Activated T-cell treated with anti-CD3 and anti-CD28 coated beads for 24 hours (primary cell): Measurements from ENCODE around the gene CARMIL3.
A peak's percentile ranks its signal among the peaks of the same experiment; 100 is the strongest.
"Not testable (repeated sequence)": the region's sequence is repeated elsewhere in the genome, so short reads cannot be mapped to it uniquely, and the experiment has no call there.

ENCODE experiments used
- DNase-seq: peaks from one replicate; pipeline ENCODE4 v3.0.0-alpha.2; 2020; ENCODE audit warnings: low read depth

Gene CARMIL3

DNA sequence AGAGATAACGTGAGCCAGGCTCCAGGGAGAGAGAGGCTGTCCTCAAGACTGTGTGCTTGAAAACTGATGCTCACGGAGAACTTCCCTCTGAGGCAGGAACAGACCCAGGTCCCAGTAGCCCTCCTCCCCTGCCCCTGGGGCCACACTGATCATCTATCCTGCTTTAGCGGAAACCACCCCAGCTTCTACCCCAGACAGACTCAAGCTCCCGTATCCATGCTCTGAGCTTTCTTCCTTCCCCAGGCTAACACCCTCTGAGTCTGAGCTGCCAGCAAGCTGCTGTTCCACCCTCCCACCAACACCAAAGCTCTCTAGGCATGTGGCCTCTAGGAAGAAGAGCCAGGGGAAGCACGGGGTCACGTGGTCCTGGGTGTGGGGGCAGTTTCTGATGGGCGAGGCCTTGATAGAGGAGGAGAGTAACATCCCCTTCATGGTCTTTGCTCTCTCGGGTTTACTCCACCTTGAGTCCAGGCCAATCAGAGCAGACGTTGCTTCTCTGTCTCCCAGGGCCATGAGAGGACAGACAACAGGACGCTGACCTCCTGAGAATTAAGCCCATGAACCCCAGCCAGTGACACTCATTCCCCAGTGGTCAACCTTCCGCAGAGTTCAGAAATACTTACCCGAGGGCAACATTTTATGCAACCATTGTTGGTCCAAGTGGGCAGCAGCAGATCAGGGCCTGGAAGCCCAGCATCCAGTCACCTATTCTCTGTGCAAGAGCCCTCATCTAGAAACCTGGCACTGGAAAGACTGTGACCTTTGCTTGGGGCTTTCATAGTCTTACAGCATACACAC, 43.7 kb downstream of the CARMIL3 start:
- DNase-seq = peak; percentile 57

DNA sequence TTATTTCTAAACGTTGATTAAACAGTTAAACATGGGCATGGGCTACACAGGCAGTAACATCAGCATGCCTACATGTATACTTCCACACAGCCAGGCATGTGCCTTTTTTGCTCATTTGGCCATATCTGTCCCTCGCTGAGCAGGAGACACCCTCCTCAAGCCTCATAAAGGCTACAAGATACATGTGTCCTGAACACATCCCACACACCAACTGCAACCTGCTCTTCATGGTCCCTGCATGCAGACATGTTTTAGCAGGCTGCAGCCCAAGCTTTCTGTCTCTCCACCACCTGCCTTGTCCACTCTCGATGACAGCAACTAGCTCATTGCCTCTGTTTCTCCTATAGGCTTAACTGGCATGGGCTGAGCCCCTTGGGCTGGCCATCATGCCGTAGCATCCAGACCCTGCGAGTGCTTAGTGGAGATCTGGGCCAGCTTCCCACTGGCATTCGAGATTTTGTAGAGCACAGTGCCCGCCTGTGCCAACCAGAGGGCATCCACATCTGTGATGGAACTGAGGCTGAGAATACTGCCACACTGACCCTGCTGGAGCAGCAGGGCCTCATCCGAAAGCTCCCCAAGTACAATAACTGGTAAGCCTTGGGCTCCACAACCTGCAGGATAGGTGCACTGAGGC, 44.9 kb downstream of the CARMIL3 start:
- no peak for DNase-seq

DNA sequence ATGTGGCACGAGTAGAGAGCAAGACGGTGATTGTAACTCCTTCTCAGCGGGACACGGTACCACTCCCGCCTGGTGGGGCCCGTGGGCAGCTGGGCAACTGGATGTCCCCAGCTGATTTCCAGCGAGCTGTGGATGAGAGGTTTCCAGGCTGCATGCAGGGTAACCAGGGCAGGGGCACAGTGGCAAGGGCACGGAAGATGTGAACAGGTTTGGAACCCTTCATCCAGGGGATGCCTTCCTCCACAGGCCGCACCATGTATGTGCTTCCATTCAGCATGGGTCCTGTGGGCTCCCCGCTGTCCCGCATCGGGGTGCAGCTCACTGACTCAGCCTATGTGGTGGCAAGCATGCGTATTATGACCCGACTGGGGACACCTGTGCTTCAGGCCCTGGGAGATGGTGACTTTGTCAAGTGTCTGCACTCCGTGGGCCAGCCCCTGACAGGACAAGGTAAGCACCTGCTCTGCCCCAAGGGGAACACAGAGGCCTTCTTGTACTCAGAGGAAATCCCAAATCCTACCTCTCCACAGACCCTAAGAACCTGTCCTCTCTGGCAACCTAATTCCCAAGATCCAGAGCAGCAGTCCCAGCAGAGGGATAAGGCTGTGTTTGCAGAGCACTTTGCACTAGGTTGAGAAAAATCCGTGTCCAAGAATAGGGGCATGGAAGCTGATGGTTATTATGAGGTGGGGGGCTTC, 46.6 kb downstream of the CARMIL3 start:
- no peak for DNase-seq

DNA sequence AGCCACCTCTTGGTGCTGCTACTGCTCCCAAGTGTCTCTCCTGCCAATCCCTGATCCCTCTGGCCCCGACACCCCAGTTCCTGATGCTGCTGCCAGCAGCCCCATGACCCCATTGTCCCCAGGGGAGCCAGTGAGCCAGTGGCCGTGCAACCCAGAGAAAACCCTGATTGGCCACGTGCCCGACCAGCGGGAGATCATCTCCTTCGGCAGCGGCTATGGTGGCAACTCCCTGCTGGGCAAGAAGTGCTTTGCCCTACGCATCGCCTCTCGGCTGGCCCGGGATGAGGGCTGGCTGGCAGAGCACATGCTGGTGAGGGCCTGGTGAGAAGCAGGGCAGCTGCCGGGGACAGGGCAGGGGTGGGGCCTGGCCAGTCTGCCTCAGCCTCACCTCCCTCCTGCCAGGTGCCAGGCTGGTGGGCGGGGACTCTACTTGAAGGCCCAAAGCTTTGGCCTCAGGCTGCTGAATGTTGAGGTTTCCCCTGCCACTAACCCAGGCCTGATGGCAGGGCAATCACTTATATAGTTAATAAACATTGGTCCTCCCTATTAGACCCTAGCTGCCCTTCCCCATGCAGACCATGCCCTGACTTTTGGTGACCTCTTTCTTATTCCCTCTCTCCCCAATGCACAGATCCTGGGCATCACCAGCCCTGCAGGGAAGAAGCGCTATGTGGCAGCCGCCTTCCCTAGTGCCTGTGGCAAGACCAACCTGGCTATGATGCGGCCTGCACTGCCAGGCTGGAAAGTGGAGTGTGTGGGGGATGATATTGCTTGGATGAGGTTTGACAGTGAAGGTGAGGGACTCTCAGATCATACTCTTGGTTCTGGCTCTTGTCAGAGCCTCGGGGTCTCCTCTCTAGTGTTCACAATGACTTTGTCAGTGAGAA, 47.4 kb downstream of the CARMIL3 start:
- DNase-seq = no peak

DNA sequence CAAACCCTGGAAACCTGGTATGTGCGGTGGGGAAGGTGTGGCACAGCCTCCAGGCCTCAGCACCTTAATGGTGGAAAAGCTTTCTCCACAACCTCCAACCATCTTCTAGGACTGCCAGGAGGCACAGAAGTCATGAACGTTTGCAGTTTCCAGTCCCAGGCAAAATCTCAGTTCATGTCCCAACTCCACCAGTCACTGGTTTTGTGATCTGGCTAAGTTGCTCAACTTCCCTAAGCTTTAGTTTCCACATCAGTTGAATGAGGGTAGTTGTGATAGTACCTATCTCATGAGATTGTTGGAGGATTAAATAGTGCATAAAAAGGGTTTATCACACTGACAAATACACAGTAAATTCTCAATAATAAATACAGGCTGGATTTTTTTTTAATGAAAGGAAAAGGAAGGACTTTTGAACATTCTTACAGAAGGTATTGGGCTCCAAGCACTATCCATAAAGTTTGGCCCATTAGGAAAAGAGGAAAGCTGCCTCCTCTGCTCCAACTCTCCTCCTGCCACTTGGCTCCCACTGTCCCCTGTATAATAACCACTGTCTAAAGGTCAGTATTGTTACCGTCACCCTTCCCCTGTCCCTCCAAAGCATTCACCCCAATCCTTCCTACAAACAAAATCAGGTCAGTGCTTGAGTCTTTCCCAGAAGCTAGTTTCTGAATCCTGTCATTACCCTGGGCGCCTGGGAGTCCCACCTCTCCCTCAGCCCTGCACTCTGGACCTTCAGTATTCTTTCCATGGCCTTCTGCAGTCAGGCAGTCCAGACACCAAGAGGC, 48.6 kb downstream of the CARMIL3 start:
- DNase-seq = no peak

DNA sequence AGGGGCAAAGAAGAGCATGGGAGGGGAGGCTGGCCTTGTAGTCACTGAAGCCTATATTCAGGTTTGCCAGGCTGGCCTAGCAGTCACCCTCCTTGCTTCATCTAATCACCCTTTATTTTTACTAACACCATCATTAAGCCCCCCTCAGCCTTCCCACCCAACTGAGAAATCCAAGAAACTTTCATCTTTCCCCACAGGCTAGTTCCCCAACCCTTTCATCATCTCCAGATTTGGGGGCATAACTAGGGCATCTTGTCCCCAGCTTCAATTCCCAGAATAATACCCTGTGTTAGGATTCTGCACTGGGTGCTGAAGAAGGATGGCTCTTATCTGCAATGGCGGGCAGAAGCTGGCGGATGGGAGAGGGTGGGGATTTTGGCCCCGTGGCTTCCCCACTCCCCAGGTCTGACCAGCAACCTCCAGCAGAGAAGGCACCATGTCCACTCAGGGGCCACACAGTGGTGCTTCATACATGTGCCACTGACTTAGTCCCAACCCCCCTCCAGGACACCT, 49.2 kb downstream of the CARMIL3 start:
- DNase-seq = no peak

DNA sequence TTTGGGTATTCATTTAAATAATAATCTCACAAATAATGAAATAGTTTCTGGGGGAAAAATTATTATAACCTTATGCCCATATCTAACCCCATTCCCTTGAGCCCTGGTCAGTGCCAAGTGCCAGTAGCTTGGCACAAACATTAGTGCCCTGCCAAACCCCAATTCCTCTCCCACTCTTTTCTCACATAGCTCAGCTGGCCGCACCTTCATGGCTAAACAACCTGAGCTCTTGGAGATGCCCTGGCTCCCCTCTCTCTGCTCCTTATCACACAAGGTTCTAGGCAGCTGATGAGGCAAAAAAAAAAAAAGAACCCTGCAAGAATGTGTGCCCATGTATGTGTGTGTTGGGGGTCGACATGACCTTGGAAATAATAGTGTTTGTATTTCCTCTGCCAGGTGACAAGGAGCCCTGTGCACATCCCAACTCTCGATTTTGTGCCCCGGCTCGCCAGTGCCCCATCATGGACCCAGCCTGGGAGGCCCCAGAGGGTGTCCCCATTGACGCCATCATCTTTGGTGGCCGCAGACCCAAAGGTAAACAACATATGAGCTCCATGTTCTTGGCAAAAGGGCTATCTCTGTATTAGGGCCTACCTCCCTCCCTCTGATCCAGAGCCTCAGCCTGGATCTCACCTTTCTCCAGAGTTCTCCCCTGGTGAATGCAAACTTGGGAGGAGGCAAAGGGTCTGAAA, 50.7 kb downstream of the CARMIL3 start:
- DNase-seq = no peak

DNA sequence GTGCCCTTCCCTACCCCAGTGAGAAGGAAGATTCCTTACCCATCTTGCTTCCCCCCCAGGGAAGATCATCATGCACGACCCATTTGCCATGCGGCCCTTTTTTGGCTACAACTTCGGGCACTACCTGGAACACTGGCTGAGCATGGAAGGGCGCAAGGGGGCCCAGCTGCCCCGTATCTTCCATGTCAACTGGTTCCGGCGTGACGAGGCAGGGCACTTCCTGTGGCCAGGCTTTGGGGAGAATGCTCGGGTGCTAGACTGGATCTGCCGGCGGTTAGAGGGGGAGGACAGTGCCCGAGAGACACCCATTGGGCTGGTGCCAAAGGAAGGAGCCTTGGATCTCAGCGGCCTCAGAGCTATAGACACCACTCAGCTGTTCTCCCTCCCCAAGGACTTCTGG, 51.6 kb downstream of the CARMIL3 start:
- DNase-seq = no peak

DNA sequence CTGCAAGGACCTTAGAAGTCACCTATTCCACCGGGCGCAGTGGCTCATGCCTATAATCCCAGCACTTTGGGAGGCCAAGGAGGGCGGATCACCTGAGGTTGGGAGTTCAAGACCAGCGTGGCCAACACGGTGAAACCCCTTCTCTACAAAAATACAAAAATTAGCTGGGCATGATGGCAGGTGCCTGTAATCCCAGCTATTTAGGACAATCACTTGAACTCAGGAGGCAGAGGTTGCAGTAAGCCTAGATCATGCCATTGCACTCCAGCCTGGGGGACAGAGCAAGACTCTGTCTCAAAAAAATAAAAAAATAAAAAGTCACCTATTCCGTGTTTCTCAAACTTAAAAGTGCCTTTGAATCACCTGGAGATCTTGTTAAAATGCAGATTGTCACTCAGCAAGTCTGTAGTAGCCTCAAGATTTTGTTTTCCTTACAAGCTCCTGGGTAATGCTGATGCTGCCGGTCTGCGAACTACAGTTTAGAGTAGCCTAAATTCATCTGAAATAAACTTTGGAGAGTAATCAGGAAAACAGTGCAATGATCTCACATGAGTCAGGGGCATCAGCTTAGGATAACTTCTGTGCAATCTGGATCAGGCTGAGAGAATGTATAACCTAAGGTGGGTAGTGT, 53.9 kb downstream of the CARMIL3 start:
- not testable (repeated sequence) for DNase-seq

DNA sequence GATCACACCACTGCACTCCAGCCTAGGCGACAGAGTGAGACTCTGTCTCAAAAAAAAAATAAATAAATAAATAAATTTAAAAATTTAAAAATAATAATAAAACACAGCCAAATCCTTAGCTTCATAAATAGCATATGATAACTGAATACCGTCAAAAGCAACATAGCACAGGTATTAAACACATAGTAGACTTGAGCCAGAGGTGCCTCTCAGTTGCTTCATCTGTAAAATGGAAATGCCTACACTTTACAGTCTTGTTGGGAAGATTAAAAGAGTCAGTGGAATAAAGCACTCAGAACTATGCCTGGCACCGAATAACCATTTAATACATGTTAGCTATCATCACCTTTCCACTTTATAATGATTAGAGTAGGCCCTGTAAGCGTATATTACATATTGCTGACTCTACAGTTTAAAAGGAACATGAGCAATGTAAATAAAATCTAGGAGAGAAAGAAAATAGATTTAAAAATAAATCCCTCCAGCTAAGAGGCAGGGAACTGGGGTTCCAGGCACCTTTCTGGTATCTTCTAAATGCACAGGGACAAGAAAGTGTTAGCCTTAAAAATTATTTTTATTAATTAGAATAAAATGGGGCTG, 55.0 kb downstream of the CARMIL3 start:
- DNase-seq = no peak

DNA sequence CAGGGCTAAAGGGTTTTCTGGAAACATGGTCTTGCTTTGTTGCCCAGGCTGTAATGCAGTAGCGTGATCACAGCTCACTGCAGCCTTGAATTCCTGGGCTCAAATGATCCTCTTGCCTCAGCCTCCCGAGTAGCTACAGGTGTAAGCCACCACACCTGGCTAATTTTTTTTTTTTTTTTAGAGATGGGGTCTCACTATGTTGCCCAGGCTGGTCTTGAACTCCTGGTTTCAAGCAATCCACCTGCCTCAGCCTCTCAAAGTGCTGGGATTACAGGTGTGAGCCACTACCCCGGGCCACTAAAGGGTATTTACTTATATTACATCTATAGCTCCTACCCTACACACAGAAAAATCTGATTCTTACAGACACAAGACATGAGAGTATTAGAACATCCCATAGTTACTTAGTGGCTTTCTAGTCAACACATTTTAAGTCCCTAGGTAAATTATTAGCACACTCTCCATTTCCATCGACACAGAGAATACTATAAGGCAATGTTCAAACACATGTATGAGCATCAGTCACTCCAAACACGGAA, 56.6 kb downstream of the CARMIL3 start:
- DNase-seq = no peak

DNA sequence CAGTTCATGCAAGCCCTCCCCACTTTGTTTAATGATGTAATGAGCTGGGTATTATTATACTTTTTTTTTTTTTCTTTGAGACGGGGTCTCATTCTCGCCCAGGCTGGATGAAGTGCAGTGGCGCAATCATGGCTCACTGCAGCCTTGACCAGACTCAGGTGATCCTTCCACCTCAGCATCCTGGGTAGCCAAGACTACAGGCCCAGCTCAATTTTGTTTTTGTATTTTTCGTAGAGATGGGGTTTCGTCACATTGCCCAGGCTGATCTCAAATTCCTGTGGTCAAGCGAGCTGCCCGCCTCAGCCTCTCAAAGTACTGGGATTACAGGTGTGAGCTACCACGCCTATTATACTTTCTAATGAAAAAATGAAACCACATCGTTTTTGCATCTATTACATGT, 58.3 kb downstream of the CARMIL3 start:
- DNase-seq = no peak

DNA sequence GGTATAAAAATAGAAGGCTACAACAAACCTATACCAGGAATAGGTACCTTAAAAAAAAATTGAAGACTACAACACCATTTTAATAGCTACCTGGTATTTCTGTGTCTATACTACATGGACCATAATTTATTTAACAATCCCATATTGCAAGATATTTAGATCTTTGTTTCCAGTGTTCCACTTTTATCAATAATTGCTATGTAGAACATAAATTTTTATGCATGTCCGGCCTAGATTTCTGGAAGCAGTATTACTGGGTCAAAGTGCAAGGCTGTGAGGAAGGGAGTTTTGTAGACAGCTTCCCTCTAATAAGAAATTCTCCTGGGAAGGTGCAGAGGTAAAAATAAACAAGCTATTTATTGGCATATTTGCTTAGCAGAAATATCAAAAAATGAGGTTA, 58.7 kb downstream of the CARMIL3 start:
- no peak for DNase-seq

DNA sequence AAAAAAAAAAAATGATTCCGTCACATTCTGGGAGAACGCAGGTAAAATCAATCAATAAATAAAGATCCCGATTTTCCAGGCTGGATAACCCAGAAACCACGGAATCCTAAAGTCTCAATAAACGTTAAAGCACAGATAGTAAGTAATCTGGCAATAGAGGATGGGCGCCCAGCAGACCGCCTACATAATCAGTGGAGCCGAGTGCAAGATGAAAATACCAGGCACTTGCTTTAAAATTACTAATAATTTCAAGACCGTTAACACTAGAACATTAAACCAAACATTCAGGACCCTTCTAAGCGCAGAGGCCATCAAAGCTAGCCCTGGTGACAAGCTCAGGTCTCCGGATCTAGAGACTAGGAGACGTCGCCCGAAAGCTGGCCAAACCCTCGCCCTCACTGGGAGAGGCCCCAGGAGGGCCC, 61.6 kb downstream of the CARMIL3 start:
- DNase-seq = no peak

DNA sequence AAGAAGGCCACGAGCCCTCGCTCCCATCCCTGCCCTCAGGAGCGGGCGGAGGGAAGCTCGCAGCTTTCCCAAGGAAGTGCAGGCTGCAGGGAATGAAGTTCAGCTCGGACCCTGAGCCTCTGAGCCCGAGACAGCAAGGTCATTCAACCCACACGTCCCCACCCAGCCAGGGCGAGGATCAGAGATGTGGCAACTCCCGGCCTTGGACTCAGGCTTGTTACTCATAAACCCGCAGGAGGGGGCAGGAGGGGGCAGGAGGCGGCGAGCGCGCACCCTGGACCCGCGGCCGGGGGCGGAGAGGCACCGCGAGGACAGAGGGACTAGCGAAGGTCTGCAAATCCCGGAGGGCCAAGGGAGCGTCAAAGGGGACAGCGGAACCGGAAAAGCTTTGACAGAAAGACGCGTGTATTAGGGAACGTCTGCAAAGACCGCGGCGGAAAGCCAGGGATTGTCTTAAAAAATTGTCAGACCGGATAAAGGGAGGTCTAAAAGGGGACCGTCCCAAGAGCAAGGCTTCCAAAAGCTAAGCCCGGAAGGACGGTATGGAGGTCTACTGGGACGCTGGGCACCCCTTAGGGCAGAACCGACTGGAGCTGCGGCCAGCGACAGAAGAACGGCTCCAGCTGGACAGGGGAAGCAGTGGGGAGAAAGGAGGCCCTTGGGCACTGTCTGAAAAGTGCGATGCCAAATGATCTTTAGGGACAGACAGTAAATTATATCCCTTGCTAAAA, 62.2 kb downstream of the CARMIL3 start:
- DNase-seq = peak; percentile 73

DNA sequence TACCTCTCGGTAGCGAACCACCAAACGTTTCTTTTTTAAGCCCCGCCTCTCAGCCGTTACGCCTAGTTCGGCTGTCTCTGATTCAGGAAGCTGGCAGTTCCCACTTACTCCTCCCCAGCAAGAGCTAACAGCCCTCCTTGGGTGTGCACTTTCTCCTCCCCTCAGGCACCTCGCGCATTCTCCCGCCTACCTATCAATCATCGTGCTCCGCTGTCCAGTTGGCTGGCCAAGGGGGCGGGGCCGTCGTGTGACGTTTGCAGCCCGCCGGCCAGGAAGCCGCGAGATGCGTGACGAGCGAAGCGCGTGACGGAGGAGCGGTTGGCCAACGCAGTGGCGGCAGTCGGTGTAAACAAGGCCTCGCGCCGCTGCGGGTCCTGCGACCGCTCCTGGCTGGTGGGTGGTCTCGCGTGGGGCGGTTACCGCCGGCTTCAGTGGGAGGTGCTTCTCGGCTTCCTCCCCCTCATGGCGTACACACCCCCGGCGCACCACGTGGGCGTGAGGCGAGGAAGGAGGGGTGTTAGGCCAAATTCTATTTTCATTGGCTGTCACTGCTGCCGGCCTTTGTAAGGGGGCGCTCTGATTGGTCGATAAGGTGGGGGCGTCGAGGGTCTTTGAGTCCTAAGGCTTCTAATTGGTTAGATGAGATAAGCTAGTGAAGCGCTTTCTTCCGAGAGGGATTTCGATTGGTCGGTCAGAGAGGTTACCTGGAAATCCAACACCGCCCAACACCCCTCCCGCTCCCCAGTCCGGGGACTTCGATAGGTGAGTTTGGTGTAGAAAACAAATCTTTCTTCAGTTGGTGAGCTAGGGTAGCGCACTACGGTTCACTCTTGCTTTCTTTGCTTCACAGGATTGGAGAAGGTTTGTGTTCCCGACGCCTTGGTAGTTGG, 63.0 kb downstream of the CARMIL3 start, which contains the start of the genes DCAF11 and NRL:
Gene DCAF11 (plus strand): TSS at position 246 of the 890 bp plus-strand sequence. CDS start 818 bp downstream, outside the sequence.
Gene NRL (minus strand): TSS at position 418 of the 890 bp plus-strand sequence. CDS start 32,101 bp downstream, outside the sequence.
- peak; percentile 95 for DNase-seq
